ENCODE data around the gene RBM26. TPM values are rescaled to one million over a fixed set of nuclear protein-coding genes. Genes with fewer than 3 reads are reported as not detected.

RBM26 gene
- total and polyA plus RNA-seq, 2 of the 4 experiments (the other 2 are of a cell fraction): 17.6 to 18.1 TPM

DNA sequence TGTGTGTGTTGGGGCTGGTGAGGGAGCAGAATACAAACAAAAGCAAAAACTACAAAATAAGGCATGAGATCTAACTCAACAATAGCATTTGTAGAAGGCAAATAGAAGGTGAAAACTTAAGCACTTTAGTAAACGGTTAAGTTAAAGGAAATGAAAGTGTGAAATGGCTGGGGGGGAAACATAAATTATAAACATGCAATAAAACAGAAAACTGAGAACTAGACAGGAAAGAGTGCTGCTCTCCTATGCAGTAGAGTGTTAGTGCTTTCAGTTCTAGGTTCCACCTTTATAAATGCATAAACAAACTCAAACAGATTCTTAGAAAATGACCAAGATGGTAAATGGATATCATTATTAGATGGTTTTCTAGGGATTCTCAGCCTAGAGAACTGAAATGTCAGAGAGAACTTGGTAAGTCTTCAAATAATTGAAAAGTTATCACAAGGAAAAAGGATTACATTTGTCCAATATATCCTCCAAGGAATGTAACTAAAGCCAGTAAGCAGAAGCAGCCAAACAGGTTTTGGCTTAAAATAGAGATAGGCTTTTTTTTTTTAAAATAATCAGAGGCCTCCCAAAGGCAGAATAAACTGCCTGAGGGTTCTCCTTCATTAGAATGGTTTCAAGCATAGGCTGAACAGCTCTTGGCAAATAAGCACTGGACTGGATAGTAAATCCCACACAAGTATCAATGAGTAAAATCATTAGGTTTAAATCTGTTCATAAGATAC lies 23.3 kb downstream of the RBM26 start:
- H3K56ac ChIP-seq (ENCODE audit: extremely low read depth, insufficient read depth, low read length): no peak overlapping the region
- ChIA-PET CTCF (no interaction called here), POLR2A (ENCODE audit: unreplicated experiment) (no interaction called here)
- H2AK9ac ChIP-seq (replicated peaks; ENCODE audit: low read depth, low read length, poor library complexity): no peak overlapping the region
- peaks cover 24 to 39% of the 10 kb centered on the region in 2 experiments for H3K79me1 ChIP-seq (ENCODE audit: low read depth in 1 of 2, low read length in 2 of 2)
- no peak overlapping the region for H3K4me2 ChIP-seq (ENCODE audit: low read depth, low read length)
- no peak overlapping the region for H4K91ac ChIP-seq (ENCODE audit: insufficient read depth, low read depth, low read length)
- dilution Hi-C loops (cut with HindIII; ENCODE audit: low sequenced_read_pairs, unreplicated experiment): no loop called here
- peaks cover 16% of the 10 kb centered on the region for H4K20me1 ChIP-seq (ENCODE audit: insufficient read depth, low read length)
- BruUV-seq (replicated peaks): no TSS peak
- TF ChIP-seq, protein P1, sequence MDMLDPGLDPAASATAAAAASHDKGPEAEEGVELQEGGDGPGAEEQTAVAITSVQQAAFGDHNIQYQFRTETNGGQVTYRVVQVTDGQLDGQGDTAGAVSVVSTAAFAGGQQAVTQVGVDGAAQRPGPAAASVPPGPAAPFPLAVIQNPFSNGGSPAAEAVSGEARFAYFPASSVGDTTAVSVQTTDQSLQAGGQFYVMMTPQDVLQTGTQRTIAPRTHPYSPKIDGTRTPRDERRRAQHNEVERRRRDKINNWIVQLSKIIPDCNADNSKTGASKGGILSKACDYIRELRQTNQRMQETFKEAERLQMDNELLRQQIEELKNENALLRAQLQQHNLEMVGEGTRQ (IDR thresholded peaks at IDR 0.05; ENCODE audit: low read depth, low read length): no peak
- TF ChIP-seq RFX5 (IDR thresholded peaks at IDR 0.05; ENCODE audit: low read depth, low read length): no peak
- TF ChIP-seq MXI1 (IDR thresholded peaks at IDR 0.05; ENCODE audit: borderline replicate concordance, low read depth, low read length): no peak
- TF ChIP-seq POLR2A (IDR thresholded peaks at IDR 0.05; ENCODE audit: low read depth, low read length): no peak
- no peak for TF ChIP-seq BHLHE40 (IDR thresholded peaks at IDR 0.05; ENCODE audit: low read depth, low read length)
- no peak for TF ChIP-seq CEBPB (IDR thresholded peaks at IDR 0.05; ENCODE audit: low read depth, low read length)
- TF ChIP-seq, protein P2, sequence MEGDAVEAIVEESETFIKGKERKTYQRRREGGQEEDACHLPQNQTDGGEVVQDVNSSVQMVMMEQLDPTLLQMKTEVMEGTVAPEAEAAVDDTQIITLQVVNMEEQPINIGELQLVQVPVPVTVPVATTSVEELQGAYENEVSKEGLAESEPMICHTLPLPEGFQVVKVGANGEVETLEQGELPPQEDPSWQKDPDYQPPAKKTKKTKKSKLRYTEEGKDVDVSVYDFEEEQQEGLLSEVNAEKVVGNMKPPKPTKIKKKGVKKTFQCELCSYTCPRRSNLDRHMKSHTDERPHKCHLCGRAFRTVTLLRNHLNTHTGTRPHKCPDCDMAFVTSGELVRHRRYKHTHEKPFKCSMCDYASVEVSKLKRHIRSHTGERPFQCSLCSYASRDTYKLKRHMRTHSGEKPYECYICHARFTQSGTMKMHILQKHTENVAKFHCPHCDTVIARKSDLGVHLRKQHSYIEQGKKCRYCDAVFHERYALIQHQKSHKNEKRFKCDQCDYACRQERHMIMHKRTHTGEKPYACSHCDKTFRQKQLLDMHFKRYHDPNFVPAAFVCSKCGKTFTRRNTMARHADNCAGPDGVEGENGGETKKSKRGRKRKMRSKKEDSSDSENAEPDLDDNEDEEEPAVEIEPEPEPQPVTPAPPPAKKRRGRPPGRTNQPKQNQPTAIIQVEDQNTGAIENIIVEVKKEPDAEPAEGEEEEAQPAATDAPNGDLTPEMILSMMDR (conservative IDR thresholded peaks at IDR 0.05; ENCODE audit: low read depth, low read length): no peak
- TF ChIP-seq CHD1 (IDR thresholded peaks at IDR 0.05; ENCODE audit: low read depth, low read length): no peak
- TF ChIP-seq RAD21 (IDR thresholded peaks at IDR 0.05; ENCODE audit: low read length): no peak
- no peak for TF ChIP-seq RCOR1 (IDR thresholded peaks at IDR 0.05; ENCODE audit: insufficient replicate concordance, low read length)
- no peak for TF ChIP-seq MAZ (IDR thresholded peaks at IDR 0.05; ENCODE audit: borderline replicate concordance, low read depth, low read length)
- TF ChIP-seq SMC3 (IDR thresholded peaks at IDR 0.05; ENCODE audit: low read depth, low read length): no peak
- TF ChIP-seq FOS (IDR thresholded peaks at IDR 0.05; ENCODE audit: low read depth, low read length): no peak
- no peak for TF ChIP-seq MAFK (IDR thresholded peaks at IDR 0.05; ENCODE audit: low read depth, low read length)
- TF ChIP-seq NFE2L2 (IDR thresholded peaks at IDR 0.05; ENCODE audit: low read depth, low read length): no peak
- TF ChIP-seq, protein P3, sequence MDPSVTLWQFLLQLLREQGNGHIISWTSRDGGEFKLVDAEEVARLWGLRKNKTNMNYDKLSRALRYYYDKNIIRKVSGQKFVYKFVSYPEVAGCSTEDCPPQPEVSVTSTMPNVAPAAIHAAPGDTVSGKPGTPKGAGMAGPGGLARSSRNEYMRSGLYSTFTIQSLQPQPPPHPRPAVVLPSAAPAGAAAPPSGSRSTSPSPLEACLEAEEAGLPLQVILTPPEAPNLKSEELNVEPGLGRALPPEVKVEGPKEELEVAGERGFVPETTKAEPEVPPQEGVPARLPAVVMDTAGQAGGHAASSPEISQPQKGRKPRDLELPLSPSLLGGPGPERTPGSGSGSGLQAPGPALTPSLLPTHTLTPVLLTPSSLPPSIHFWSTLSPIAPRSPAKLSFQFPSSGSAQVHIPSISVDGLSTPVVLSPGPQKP (IDR thresholded peaks at IDR 0.05; ENCODE audit: borderline replicate concordance, low read depth, low read length): no peak
- H3K4ac ChIP-seq (ENCODE audit: low read depth, low read length): no peak overlapping the region
- intact Hi-C loops (cut with micrococcal nuclease): no loop called here
- peaks cover 2% of the 10 kb centered on the region; the same call in 1 of the 2 replicates for H3K9me1 ChIP-seq (ENCODE audit: insufficient read depth, low read length)
- no peak overlapping the region for H2AK5ac ChIP-seq (ENCODE audit: low read depth, low read length)
- no peak overlapping the region for H2BK15ac ChIP-seq (ENCODE audit: low read depth, low read length)
- no peak overlapping the region for H3K27ac ChIP-seq (ENCODE audit: insufficient read depth, low read length)
- no peak overlapping the region for H3K14ac ChIP-seq (replicated peaks; ENCODE audit: low read depth, low read length)
- WGBS, 2 experiments (ENCODE audit: extremely low coverage in 2 of 2, insufficient read length in 1 of 2): 100% methylated on average over 1 of the region's 1 CpG; no CpG with 5 or more reads in 1 of the 2 experiments
- H2BK5ac ChIP-seq (ENCODE audit: low read depth, low read length, poor library complexity, severe bottlenecking): no peak overlapping the region
- H4K5ac ChIP-seq (ENCODE audit: low read depth, low read length): no peak overlapping the region
- H2BK20ac ChIP-seq (ENCODE audit: low read depth, low read length): no peak overlapping the region
- ATAC-seq (ENCODE audit: low read depth) (no peak), DNase-seq (no peak)
- no peak overlapping the region for H3K9ac ChIP-seq (ENCODE audit: low read depth, low read length)
- H2AFZ ChIP-seq (replicated peaks; ENCODE audit: low read length, poor library complexity): no peak overlapping the region
- H3K18ac ChIP-seq (ENCODE audit: low read depth, low read length): no peak overlapping the region
- no peak overlapping the region for H3K23ac ChIP-seq (ENCODE audit: low read depth, low read length)
- peaks cover 4% of the 10 kb centered on the region for H3K36me3 ChIP-seq (ENCODE audit: control insufficient read depth, insufficient read depth, low read length)
- H3K9me3 ChIP-seq (ENCODE audit: control insufficient read depth, insufficient read depth, low read length): no peaks in the 10 kb centered on the region
- peaks cover 4% of the 10 kb centered on the region; the same call in 1 of the 2 replicates for H3K4me1 ChIP-seq (ENCODE audit: control insufficient read depth, insufficient read depth, low read length)
- H3K4me3 ChIP-seq (ENCODE audit: insufficient read depth, low read depth, low read length): no peak overlapping the region
- in situ Hi-C loops (cut with MboI; ENCODE audit: low sequenced_read_pairs): no loop called here
- no peaks in the 10 kb centered on the region for H3K27me3 ChIP-seq (ENCODE audit: control insufficient read depth, insufficient read depth, low read length)
- H2BK120ac ChIP-seq (ENCODE audit: low read depth, low read length): no peak overlapping the region
- no peak overlapping the region for H4K8ac ChIP-seq (ENCODE audit: low read depth in 2 of 2, low read length in 2 of 2)

All from IMR-90 (cell line).